Thoracic aorta (tissue), 2 donors: ENCODE measurements around the gene RASSF1. TPM values are rescaled to one million over a fixed set of nuclear protein-coding genes. Genes with fewer than 3 reads are reported as not detected.

Experiments
- ATAC-seq: fragments of 150-250 bp; one replicate; pipeline ENCODE4 v1.8.0; 2017; ENCODE audit warnings: low read depth; ENCODE audit not compliant: insufficient number of reproducible peaks, low FRiP score
- DNase-seq: peaks from one replicate; pipeline ENCODE4 v3.0.0-alpha.2; 2020; ENCODE audit warnings: low spot score
- H3K27ac ChIP-seq, 2 donors: fragments of 200-600 bp; sonication (generic); 1 replicate in 1 of 2; 2 replicates in 1 of 2; pipeline ENCODE4 v1.5.1; 2016; ENCODE audit warnings: mild to moderate bottlenecking in 2 of 2, moderate library complexity in 2 of 2
- H3K27me3 ChIP-seq: fragments of 200-600 bp; sonication (generic); replicated peaks from 2 replicates; pipeline ENCODE4 v1.6.0; 2016; ENCODE audit warnings: mild to moderate bottlenecking; ENCODE audit not compliant: insufficient read depth
- H3K36me3 ChIP-seq: fragments of 200-600 bp; sonication (generic); one replicate; pipeline ENCODE4 v1.5.1; 2016
- H3K4me1 ChIP-seq, 2 donors: fragments of 200-600 bp; sonication (generic); 1 replicate in 1 of 2; 2 replicates in 1 of 2; pipeline versions ENCODE4 v1.5.1 to v1.6.0; 2016; ENCODE audit warnings: low read depth in 2 of 2, mild to moderate bottlenecking in 1 of 2; ENCODE audit not compliant: control insufficient read depth in 1 of 2
- H3K4me3 ChIP-seq: fragments of 200-600 bp; sonication (generic); 2 replicates; pipeline ENCODE4 v1.5.1; 2016; ENCODE audit warnings: mild to moderate bottlenecking
- H3K9me3 ChIP-seq: fragments of 200-600 bp; sonication (generic); 2 replicates; pipeline ENCODE4 v1.5.1; 2016
- total RNA-seq, 2 donors: library from RNA; depleted of rRNA; stranded (reverse); fragments of >200 nt; gene quantifications; one replicate each; pipeline versions ENCODE4 v1.1.0 to v1.2.3, GENCODE V29; 2016
- TF ChIP-seq, protein P1 (sequence below): fragments of 200-600 bp; sonication (generic); IDR thresholded peaks from one replicate; pipeline ENCODE4 v1.5.1; 2019; ENCODE audit warnings: antibody characterized with exemption

The RASSF1 gene
- total RNA-seq, 2 donors from 2014 or later: 45.2 to 72.2 TPM

DNA sequence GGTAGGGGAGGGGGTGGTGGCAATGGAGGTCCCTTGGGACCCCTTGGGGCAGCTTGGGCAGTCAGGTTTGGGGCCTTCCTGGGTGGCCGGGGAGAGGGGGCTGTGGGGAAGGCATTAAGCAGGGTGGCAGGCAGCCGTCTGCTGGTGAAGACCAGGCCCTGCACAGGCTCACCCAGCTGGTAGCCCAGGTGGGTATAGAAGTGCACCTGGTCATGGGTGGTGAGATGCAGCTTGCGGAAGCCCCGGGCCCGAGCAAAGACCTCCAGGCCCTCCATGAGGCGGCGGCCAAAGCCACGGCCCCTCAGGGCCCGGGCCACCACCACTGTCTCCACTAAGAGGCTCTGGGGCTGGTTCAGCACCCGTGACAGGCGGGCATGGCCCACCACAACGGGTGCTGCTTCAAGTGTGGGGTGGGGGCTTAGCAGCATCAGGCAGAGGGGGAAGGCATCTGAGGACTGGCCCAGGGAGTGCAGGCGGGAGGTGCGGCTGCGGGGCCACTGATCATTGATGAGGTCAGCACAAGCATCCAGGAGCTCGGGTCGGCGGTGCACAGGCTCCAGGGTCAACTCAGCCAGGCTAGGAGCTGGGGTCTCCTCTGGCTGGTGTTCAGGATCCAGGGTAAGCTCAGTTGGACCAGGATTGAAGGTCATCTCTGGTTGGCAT is 43.8 kb downstream of the RASSF1 start:
- Histone ChIP-seq H3K4me1 (peaks cover 19 to 36% of the 10 kb centered on the region in 2 donors), H3K4me3 (no peak overlapping the region), H3K27me3 (no peaks in the 10 kb centered on the region), H3K9me3 (no peaks in the 10 kb centered on the region), H3K36me3 (no peaks in the 10 kb centered on the region), H3K27ac (no peak overlapping the region)
- TF ChIP-seq, protein P1, sequence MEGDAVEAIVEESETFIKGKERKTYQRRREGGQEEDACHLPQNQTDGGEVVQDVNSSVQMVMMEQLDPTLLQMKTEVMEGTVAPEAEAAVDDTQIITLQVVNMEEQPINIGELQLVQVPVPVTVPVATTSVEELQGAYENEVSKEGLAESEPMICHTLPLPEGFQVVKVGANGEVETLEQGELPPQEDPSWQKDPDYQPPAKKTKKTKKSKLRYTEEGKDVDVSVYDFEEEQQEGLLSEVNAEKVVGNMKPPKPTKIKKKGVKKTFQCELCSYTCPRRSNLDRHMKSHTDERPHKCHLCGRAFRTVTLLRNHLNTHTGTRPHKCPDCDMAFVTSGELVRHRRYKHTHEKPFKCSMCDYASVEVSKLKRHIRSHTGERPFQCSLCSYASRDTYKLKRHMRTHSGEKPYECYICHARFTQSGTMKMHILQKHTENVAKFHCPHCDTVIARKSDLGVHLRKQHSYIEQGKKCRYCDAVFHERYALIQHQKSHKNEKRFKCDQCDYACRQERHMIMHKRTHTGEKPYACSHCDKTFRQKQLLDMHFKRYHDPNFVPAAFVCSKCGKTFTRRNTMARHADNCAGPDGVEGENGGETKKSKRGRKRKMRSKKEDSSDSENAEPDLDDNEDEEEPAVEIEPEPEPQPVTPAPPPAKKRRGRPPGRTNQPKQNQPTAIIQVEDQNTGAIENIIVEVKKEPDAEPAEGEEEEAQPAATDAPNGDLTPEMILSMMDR: no peak
- DNase-seq: no peak
- ATAC-seq: no peak

DNA sequence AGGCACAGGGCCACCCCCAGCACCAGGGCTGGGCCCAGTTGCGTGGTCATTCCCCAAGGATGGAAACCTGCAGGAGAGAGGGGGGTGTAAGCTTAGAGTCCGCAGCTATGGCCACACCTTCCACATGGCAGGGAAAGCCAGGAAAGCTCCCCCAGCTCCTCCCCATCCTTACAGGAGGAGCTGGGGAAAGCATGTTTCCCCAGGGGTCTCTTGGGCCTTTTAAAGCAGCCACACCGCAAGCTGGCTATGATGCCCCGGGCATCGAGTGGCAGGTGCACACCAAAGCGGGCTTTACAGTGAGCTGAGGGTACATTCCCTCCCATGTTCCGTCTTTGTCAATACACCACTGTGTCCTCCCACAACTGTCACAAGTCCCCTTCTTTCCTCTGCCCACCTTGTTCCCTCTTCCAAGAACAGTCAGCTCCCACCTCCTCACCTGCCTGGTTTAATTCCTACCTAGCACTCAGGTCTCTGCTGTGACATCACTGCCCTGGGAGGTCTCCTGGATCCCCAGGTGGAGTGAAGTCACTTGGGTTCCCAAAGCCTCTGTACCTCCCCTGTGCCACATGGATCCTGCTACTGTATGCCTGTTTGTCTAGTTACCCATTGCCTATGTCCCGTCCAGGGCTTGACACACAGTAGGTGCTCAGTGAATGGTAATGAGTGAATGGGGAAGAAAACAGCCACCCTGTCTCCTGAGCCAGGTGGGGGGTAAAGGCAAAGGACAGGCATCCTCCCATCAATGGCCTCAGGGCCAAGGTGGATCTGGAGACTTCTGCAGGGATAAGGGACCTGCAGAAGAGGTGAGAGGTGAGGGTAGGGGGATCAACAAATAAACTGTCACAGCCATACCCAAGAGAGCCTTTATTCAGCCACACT is 44.8 kb downstream of the RASSF1 start:
- Histone ChIP-seq H3K9me3 (no peaks in the 10 kb centered on the region), H3K27me3 (no peaks in the 10 kb centered on the region), H3K4me3 (no peak overlapping the region), H3K36me3 (no peaks in the 10 kb centered on the region), H3K27ac (no peak overlapping the region), H3K4me1 (peaks cover 24 to 45% of the 10 kb centered on the region in 2 donors)
- ATAC-seq (no peak), DNase-seq (no peak)
- TF ChIP-seq, protein P1: no peak

DNA sequence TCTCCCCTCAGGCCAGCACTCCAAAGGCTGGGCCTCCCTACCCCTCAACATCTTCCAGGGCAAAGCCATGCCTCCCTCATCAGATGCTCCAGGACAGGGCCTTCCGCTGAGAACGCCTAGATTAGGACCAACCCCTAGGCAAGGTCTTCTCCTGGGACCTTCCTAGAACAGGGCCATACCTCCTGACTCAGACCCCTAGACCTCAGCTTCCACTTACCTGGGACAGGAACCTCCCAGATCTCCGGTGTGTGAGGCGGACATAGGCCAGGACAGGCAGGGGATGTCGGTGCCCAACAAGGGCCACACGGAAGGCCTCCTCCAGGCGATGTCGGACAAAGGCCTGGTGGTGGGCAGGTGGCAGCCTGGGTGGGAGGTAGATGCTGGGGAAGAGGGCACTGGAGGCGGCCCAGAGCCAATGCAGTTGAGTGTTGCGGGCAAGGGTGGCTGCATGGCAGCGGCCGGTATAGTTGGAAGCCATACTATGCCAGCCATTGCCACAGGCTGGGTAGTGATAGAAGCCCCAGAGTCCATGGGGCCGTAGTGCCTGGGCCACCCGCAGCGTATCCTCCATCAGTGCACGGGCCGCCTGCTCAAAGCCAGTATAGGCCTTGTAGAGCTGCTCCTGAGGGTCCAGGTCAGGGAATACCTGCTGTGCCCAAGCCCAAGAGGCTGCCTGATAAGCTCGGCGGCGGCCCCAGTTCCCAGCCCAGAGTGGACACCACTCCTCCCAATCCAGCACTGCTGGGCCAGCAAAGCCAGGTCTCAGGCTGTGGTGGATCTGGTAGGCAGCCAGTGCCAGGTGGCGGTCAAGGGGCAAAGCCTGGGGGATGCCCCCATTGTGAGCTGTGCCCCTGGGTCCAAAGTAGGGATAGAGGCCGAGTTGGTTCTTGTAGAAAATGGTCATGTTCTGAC is 45.9 kb downstream of the RASSF1 start:
- DNase-seq: no peak
- Histone ChIP-seq H3K27ac (no peak overlapping the region), H3K4me3 (no peak overlapping the region), H3K36me3 (peaks cover 2% of the 10 kb centered on the region), H3K27me3 (no peaks in the 10 kb centered on the region), H3K4me1 (peaks cover 17 to 37% of the 10 kb centered on the region in 2 donors), H3K9me3 (no peaks in the 10 kb centered on the region)
- TF ChIP-seq, protein P1: no peak
- ATAC-seq: no peak

DNA sequence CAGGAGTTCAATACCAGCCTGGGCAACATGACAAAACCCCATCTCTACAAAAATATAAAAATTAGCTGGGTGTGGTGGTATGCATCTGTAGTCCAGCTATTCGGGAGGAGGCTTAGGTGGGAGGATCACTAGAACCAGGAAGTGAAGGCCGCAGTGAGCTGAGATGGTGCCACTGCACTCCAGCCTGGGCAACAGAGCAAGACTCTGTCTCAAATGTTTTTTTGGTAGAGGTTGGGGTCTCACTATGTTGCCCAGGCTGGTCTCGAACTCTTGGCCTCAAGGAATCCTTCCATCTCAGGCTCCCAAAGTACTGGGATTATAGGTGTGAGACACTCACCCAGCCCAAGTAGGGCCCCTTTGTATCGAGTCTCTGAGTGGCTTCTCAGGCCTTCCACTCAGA is 46.5 kb downstream of the RASSF1 start:
- TF ChIP-seq, protein P1: no peak
- Histone ChIP-seq H3K4me1 (peaks cover 17 to 35% of the 10 kb centered on the region in 2 donors), H3K4me3 (no peak overlapping the region), H3K36me3 (peaks cover 8% of the 10 kb centered on the region), H3K27me3 (no peaks in the 10 kb centered on the region), H3K27ac (no peak overlapping the region), H3K9me3 (no peaks in the 10 kb centered on the region)
- no peak for DNase-seq
- ATAC-seq: no peak
